GM19468 (cell line): ENCODE data around the gene NFATC1.

Source experiments
- ATAC-seq: cut with Tn5 transposase; IDR thresholded peaks from one replicate; pipeline ENCODE4 v1.9.1; 2021; ENCODE audit warnings: mild to moderate bottlenecking, moderate library complexity, moderate number of reproducible peaks; ENCODE audit not compliant: unreplicated experiment; ENCODE audit errors: extremely low read depth

The NFATC1 gene

DNA sequence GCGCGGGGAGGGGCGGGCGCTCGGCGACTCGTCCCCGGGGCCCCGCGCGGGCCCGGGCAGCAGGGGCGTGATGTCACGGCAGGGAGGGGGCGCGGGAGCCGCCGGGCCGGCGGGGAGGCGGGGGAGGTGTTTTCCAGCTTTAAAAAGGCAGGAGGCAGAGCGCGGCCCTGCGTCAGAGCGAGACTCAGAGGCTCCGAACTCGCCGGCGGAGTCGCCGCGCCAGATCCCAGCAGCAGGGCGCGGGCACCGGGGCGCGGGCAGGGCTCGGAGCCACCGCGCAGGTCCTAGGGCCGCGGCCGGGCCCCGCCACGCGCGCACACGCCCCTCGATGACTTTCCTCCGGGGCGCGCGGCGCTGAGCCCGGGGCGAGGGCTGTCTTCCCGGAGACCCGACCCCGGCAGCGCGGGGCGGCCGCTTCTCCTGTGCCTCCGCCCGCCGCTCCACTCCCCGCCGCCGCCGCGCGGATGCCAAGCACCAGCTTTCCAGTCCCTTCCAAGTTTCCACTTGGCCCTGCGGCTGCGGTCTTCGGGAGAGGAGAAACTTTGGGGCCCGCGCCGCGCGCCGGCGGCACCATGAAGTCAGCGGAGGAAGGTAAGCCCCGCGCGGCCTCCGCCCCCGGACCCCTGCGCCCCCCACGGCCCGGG is at the start of gene NFATC1:
Gene NFATC1 (plus strand): TSS at position 170 of the 644 bp plus-strand sequence. CDS start 295 bp downstream, at position 465.
- ATAC-seq = no peak

DNA sequence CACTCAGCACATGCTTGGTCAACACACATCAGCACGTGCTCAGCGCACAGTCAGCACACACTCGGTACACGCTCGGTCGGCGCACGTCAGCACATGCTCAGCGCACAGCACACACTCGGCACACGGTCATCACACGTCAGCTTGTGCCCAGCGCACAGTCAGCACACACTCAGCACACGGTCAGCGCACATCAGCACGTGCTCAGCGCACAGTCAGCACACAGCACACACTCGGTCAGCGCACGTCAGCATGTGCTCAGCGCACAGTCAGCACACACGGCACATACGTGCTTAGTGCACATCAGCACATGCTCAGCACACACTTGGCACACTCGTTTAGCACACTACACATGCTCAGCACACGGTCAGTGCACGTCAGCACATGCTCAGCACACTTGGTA is 49.7 kb upstream of the NFATC1 start:
- ATAC-seq = no peak

DNA sequence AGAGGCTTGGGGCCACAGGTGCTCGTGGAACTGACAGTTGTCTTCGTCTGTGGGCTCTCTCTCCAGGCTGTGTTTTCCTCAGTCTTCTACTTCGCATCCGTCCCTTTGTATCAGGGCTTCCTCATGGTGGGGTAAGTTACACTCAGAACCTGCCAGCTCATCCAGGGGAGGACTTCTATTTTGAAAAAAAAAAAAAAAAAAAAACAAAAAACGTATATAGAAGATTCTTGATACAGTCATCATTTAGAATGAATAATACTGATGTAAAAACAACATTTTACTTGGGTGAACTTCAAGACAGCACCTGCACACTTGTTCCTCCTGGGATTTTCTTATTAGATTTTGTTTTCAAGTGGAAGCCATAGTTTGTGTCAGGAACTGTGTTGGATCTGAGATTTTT is 47.7 kb upstream of the NFATC1 start:
- ATAC-seq = no peak

DNA sequence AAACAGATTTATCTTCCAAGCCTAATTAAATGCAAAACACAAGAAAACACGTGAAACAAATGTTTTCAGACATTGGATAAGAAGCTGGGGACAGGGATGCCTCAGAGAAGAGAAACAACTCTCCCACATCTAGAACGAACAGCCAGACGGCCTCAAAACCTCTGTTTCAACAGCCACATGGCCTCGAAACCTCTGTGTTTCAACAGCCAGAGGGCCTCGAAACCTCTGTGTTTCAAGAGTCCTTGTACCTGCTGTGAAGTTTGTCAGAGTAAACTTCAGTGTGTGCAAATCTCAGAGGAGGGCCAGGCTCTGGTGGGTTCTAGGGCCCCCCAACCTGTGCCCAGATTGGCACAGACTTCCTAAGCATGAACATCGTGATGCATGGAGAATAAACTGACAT is 43.3 kb upstream of the NFATC1 start:
- no peak for ATAC-seq

DNA sequence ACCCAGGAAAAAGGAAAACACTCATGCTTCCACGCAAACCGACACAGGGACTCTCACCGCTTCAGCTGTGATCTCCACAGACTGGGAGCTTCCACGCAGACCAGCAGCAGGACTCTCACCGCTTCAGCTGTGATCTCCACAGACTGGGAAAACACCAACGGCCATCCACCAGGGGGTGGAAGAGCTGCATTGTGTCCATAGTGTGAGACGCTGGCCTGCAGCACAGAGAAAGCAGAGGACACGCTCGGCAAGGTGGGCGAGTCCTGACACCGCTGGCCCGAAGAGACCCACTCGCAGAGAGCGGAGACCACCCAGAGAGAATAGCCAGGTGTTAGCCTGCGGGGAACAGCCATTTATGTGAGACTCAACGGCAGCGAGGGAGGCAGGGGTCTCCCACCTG is 42.5 kb upstream of the NFATC1 start:
- ATAC-seq = no peak

DNA sequence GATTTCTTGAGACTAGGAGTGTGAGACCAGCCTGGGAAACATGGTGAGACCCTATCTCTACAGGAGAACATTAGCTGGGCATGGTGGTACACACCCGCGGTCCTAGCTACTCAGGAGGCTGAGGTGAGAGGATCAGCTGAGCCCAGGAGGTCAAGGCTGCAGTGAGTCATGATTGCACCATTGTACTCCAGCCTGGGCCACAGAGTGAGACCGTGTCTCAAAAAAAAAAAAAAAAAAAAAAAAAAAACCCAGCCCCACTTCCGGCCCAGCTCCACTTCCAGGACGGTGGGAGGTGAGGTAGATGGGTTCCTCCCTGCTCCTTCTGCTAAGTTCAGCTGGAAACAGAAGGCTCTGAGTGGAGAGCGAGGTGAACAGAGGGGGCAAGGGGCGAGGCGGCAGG is 41.4 kb upstream of the NFATC1 start:
- no peak for ATAC-seq

DNA sequence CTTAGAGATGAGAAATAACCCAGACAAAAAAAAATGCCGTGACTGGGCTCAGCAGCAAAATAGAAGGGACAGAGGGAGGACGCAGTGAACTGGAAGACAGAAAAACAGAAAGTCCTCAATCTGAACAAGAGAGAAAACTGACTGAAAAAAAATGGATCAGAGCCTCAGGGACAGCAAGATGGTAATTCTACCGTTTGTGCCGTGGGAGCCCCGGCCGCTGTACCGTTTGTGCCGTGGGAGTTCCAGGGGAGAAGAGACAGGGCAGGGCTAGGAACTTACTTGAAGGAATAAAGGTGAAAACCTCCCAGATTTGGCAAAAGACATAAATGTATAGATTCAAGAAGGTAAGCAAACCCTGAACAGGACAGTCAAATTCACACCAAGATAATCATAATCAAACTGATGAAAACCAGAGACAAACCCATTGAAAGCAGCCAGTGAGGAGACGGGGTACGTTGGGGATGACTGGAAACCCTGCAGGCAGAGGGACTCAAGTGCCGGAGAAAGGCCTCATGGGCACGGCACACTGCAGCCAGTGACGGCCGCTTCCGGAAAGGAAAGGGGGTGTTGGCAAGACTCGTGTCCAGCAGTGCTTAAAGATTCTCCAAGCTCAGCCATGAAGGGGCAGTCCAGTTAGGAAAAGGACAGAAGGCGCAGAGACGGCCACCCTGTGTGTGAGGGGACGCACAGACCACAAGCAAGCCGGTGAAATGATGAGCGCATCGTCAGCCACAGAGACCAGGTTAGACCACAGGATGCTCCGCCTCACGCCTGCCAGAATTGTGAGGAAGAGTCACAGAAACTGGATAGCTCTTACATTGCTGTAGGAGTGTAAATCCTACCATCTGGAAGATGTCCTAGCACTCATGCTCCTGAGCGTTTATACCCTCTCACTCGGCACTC is 40.0 kb upstream of the NFATC1 start:
- no peak for ATAC-seq

DNA sequence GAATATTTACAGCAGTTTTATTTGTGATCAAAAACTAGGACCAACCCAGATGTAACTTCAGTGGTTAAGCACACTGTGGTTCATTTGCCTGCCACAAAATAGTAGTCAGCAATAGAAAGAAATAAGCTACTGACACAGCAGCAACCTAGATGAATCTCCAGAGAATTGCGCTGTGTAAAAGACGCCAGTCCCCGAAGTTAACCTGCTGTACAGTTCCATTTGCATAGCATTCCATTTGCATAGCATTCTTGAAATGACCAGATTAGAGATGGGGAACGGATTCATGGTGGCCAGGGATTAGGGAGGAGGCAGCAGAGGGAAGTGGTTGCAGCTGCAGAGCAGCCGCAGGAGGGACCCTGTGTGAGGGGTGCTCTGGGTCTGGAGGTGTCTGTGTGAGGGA is 39.3 kb upstream of the NFATC1 start:
- peak; percentile 78 for ATAC-seq

DNA sequence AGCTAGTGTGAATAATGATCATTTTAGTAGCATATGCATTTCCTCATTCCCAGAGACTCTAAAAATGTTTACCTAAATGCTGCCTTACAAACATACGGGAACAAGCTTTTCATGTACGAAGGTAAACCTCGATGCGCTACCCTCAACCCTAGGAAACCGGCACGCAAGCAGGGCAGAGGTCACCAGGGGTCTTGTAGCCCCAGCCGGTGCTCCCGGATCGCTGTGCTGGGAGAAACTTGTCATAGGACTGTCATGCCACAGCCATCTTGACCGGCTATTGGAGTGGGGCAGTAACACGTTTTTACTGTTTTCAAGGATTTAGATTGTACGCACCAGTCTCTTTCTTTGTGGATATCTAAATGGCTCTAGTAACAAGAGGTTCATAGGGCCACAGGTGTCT is 34.8 kb upstream of the NFATC1 start:
- ATAC-seq = no peak

DNA sequence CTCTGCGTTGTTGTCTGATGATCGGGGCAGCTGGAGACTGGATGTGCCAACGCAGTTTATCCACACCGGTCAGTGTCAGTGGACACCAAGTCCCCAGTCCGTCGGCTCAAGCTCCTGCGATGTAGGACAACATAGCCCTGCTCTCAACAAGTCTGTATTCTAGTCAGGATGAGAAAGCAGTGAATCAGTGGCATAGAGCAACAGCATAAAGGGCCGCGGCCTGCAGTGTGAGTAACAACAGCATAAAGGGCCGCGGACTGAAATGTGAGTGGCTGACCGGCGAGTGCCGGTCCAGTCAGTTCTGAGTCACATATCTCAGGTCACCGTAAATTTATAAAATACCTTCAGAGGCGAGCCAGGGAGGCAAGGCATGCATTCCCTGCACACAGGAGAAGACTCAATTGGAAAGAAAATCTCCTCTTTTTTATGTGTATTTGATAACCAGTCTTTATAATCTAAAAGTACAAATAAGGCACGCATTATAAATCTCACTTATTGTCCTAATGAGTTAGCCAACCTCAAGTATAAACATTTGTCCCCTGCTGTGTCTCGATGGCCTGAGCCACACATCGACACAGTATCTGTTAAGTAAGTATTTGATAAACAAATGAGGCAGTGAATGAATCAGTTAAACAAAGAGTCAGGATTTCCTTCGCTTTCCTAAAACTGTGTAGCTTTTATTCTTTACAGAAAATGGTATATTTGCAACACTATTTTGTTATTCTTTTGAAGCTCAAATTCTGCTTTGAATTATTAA is 33.8 kb upstream of the NFATC1 start:
- ATAC-seq = no peak

DNA sequence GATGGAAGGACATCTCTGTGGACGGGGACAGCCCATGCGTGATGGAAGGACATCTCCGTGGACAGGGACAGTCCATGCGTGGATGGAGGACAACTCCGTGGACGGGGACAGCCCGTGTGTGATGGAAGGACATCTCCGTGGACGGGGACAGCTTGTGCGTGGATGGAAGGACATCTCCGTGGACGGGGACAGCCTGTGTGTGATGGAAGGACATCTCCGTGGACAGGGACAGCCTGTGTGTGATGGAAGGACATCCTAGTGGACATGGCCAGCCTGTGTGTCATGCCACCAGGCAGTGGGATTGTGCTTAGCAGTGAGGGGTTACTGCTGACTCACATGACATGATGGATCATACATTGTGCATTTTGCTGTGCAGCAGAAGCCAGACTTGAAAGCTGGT is 30.0 kb upstream of the NFATC1 start:
- no peak for ATAC-seq

DNA sequence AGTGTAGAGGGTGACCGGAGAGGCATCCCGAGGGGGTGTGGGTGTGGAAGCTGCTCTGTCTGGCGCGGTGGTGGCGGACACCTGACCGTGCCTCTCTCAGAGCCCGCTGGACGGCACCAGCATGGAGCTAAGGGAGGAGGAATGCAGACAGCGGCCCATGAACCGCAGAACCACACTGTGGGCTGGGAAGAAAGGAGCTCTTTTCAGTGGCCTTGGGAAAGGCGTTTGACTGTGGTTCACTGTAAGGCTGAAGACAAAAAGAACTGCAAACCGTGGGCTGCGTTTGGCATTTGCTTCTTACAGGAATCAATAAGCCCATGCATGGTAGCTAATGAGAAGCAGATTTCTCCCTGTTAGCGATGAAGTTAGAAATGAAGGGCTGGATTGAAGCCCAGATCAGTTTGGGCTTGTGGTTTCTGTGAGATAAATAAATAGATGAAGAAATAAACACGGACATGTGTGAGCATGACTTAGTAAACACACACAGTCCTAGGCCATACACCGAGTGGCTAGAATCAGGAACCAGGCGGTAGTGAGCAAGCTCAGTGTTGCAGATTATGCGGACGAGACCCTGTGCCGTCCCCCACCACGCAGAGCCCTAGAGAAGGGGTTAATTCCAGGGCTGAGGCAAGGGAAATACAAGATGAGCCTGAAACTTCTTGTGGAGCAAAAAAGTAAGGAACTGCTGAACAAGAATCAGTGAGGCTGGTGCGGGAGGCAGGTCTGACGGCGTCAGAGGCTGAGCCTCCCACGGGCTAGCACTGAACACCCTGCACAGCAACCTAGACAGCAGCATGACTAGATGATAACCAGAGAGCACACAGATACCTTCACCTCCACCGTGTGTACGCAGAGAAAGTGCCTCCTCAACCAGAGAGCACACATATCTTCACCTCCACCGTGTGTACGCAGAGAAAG is 29.3 kb upstream of the NFATC1 start:
- no peak for ATAC-seq

DNA sequence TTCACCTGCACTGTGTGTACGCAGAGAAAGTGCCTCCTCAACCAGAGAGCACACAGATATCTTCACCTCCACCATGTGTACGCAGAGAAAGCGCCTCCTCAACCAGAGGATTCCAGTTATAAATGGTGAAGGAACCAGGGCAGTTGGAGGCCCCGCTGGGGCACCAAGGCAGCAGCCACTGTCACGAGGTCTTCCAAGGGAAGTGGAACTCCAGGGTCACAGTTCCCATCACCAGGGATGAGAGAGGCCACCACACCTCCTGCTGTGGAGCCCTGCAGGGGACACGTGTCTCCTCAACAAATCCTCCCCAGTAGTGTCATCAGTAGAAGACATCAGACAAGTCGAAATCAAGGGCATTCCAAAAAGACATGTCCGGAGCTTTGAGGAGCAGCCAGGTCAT is 28.2 kb upstream of the NFATC1 start:
- no peak for ATAC-seq

DNA sequence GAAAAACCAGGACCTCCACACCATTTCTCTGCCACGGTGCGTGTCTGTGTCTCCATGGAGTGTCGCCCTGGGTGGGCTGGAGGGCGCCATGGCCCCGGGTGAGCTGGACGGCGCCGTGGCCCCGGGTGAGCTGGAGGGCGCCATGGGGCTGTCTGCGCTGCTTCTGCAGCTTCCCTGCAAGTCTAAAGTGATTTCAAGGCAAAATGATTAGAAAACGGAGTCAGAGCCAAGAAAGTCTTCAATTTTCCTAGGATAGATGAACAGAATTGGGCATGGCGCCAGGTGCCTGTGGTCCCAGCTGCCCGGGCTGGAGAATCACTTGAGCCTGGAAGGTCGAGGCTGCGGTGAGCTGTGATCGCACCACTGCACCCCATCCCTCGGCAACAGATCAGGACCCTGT is 27.7 kb upstream of the NFATC1 start:
- ATAC-seq = no peak

DNA sequence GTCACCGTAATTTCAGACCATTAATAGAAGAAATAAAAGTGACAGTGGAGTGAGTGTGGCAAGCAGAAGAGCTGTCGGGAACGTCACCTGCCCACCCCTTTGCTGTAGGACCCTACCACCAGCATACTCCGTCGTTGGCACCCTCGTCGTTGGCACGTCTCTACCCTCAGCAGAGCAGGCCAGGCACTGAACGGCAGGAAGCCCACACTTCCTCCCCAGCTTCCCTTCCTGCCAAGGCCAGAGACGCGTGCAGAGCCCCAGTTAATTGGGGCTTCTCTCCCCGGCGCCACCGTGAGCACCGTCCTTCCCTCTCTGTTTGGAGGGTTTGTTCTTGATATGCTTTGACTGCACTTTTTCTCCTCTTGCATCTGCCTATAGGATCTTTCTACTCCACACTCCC is 27.0 kb upstream of the NFATC1 start:
- ATAC-seq = no peak

DNA sequence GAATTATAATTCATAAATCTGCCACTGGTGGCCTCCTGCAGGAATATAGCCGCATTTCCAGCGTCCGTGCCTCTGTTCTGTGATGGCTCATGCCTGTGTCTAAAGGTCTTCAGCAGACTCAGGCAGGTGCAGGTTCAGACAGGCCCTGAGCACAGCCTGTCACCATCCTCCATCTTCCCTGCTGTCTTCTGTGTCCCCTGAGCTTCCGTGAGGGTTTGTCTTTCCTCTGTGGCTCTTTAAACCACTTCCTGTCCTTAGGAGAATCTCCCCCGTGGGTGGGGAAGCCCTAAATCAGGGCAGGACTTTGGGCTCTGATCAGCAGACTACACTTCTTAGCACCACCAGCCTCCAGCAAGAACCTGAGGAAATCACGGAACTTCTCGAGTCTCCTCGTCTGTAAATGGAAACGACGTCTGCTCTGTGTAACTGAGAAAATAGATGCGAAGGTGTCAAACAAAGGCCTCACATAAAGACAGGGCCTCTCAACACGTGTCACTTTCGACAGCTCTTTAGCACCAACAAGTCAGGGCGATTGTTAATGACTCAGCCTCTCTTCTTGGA is 24.1 kb upstream of the NFATC1 start:
- ATAC-seq = no peak

DNA sequence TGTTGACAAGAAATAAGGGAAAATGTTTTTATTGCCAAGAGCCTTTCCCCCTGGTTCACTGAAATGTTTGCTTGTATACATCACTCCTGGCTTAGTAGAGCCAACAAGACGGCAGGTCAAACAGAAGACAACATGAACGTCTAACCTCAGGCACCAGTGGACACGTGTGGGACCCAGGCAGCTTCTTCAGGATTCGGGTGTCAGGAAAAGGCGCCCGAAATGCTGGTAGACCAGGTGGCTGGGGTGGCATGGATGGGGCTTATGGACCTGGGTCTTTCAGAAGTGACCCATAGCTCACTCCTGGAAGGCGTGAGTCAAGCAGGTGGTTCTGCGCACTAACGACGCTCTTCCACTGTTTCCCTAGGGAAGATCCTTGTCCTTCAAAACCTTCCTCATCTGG is 23.3 kb upstream of the NFATC1 start:
- no peak for ATAC-seq

DNA sequence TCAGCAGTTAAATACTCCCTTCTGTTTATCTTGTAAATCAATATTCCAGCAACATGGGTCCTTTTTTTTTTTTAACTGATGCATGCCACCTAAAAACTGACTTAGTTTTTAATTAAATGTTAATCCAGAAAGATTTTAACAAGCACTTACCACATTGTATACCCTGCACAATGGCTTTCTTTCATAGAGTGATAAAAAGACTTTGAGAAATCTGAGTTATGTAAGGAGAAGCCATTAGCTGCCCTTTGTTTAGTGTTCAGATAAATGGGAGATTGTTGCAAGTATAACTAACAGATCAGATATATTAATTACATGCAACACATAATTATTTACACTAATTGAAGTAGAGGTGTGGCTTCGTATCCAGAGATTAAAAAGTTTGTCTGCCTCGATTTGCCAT is 22.7 kb upstream of the NFATC1 start:
- ATAC-seq = no peak

DNA sequence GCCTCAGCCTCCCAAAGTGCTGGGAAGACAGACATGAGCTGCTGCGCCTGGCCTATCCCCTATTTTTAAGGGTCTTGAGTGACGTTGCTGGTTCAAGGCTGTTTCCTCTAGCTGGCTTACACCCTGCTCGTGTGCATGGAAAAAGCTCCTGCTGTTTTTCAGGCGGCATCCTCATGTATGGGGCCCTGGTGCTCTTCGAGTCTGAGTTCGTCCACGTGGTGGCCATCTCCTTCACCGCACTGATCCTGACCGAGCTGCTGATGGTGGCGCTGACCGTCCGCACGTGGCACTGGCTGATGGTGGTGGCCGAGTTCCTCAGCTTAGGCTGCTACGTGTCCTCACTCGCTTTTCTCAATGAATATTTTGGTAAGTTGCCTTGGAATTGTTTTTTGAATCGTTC is 22.0 kb upstream of the NFATC1 start:
- no peak for ATAC-seq
